GM06990 (cell line): ENCODE data around the gene FASLG.
A peak's percentile ranks its signal among the peaks of the same experiment; 100 is the strongest.
"Not testable (repeated sequence)": the region's sequence is repeated elsewhere in the genome, so short reads cannot be mapped to it uniquely, and the experiment has no call there.

Experiments
- DNase-seq: peaks from one replicate; pipeline ENCODE4 v3.0.0-alpha.2; 2011; ENCODE audit not compliant: insufficient read length; ENCODE audit errors: extremely low read depth
- H3K27me3 ChIP-seq: replicated peaks from 2 replicates; pipeline ENCODE4 v1.6.0; 2011; ENCODE audit warnings: low read length; ENCODE audit not compliant: control insufficient read depth, insufficient read depth
- H3K36me3 ChIP-seq: 2 replicates; pipeline ENCODE4 v1.5.1; 2011; ENCODE audit warnings: low read length; ENCODE audit not compliant: control insufficient read depth, insufficient read depth
- H3K4me3 ChIP-seq: replicated peaks from 2 replicates; pipeline ENCODE4 v1.5.1; 2011; ENCODE audit warnings: low read depth, mild to moderate bottlenecking, control low read depth, low read length
- TF ChIP-seq, protein P1 (sequence below): IDR thresholded peaks from 2 replicates; pipeline ENCODE4 v1.5.1; 2011; ENCODE audit warnings: low read length, control low read depth, mild to moderate bottlenecking, inconsistent platforms; ENCODE audit not compliant: insufficient read depth, poor library complexity, severe bottlenecking

Gene FASLG

DNA sequence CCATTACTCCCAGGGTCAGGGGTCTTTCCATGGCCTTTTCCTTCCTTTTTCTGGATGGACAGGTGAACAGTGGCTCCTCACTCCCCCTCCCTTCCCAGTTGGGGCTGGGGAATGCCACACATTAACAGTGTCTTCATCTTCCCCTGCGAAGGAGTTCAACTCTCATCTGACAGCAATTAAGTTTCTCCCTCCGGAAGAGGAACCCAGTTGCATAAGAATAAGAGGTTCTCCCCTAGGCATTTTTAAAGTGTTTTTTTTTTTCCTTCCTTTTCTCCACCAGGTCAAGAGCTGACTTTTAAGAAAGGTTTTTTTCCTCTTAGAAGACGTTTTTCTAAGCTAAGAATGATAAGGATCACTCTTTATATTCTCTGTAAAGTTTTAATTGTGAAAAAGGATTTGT is 42.3 kb upstream of the FASLG start:
- Histone ChIP-seq H3K27me3 (no peaks in the 10 kb centered on the region), H3K4me3 (no peak overlapping the region), H3K36me3 (no peaks in the 10 kb centered on the region)
- TF ChIP-seq, protein P1, sequence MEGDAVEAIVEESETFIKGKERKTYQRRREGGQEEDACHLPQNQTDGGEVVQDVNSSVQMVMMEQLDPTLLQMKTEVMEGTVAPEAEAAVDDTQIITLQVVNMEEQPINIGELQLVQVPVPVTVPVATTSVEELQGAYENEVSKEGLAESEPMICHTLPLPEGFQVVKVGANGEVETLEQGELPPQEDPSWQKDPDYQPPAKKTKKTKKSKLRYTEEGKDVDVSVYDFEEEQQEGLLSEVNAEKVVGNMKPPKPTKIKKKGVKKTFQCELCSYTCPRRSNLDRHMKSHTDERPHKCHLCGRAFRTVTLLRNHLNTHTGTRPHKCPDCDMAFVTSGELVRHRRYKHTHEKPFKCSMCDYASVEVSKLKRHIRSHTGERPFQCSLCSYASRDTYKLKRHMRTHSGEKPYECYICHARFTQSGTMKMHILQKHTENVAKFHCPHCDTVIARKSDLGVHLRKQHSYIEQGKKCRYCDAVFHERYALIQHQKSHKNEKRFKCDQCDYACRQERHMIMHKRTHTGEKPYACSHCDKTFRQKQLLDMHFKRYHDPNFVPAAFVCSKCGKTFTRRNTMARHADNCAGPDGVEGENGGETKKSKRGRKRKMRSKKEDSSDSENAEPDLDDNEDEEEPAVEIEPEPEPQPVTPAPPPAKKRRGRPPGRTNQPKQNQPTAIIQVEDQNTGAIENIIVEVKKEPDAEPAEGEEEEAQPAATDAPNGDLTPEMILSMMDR, result no peak
- no peak for DNase-seq

DNA sequence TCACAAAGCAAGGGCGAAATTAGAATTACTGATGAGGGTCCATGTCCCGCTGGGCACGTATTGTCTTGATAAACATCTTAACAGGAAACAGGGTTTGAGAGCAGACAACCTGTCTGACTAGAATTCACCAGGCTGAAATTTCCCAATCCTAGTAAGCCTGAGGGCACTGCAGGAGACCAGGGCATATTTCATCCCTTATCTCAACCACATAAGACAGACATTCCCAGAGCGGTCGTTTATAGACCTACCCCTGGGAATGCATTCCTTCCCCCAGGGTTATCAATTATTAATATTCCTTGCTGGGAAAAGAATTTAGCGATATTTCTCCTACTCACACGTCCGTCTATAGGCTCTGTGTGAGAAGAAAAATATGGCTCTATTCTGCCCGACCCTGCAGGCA is 38.3 kb upstream of the FASLG start:
- not testable (repeated sequence) for DNase-seq, H3K36me3 ChIP-seq, H3K27me3 ChIP-seq, H3K4me3 ChIP-seq

DNA sequence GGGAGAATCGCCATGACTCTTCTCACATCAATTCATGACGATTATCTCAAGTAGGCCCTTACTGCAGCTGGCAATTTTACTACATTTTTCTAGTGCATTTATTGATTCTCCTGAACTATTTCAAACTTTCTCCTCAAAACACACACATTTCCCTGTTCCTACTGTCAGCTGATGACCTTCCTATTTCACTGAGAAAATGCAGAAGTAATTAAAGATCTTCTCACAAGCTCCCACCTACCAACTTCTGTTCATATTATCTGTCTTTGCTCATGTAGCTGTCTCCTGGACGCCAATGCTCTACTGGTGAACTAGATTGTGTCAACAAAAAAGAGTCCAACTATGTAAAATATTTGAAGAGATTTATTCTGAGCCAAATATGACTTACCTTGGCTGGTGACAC is 36.4 kb upstream of the FASLG start:
- TF ChIP-seq, protein P1, result no peak
- no peak for DNase-seq
- Histone ChIP-seq H3K27me3 (no peaks in the 10 kb centered on the region), H3K4me3 (no peak overlapping the region), H3K36me3 (no peaks in the 10 kb centered on the region)

DNA sequence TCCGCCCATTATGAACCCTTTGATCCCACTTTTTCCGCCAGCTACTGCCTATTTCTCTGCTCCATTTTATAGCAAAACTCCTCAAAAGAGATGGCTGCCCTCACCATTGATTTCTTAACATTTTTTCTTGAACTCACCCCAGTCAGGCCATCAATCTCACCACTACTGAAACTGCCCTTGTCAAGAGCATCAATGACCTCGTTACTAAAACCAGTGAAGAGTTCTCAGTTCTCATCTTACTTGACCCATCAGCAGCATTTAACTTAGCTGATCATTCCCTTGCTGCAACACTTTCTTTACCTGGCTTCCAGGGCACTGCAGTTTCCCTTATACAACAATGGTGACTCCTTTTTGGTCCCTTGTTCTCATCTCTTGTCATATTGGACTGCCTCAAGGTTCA is 35.2 kb upstream of the FASLG start:
- TF ChIP-seq, protein P1, result no peak
- H3K36me3 ChIP-seq, result no peaks in the 10 kb centered on the region

DNA sequence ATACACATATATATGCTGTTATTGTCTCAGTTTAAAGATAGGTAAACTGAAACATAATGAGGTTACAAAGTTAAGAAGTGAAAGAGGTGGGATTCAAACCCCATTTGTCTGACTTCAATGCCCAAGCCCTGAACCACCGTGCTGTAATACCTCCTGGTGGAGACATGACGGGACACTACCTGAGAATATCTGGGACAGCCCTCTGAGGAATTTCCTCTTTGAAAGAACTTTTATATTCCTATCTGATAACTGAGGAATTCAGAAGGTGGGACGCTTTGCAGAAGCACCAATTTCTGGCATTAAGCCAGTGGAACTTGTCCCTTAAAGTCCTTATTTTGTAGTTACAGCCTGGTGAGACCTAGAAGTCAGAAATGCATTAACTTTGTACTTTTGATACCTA is 32.1 kb upstream of the FASLG start:
- TF ChIP-seq, protein P1, result no peak
- no peak for DNase-seq
- Histone ChIP-seq H3K27me3 (no peaks in the 10 kb centered on the region), H3K36me3 (no peaks in the 10 kb centered on the region), H3K4me3 (no peak overlapping the region)

More for the DNA sequence above, 35.2 kb upstream of the FASLG start:
- Histone ChIP-seq H3K27me3 (no peaks in the 10 kb centered on the region), H3K4me3 (no peak overlapping the region)
- DNase-seq, result no peak

DNA sequence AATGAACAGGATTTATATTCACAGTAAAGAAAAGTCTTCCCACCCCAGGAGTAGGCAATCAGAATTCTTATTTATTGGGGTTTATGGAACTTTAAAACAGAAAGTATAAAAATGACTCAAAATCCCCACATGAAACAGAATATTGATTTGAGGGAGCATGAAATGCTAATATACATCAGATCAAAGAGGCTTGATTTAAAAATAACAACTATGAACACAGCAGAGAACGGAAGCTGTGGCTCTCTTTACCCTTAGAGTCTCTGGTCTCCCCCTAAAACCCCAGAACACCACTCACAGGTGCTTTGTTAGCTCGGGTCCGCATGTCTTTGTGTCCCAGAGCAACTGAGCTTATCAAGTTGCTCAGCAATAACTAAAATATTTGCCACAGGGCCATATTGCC is 31.2 kb upstream of the FASLG start:
- DNase-seq, result peak; percentile 22
- Histone ChIP-seq H3K27me3 (no peaks in the 10 kb centered on the region), H3K4me3 (no peak overlapping the region), H3K36me3 (no peaks in the 10 kb centered on the region)
- TF ChIP-seq, protein P1, result no peak
